ENCODE data around the gene COPB2. TPM values are rescaled to one million over a fixed set of nuclear protein-coding genes. Genes with fewer than 3 reads are reported as not detected.

The COPB2 gene
- total RNA-seq, 1 experiment from 2014 or later = 138 TPM

- TF ChIP-seq EZH2 (IDR thresholded peaks at IDR 0.05; ENCODE audit: borderline replicate concordance, low read depth, low read length, poor library complexity, severe bottlenecking) (no peak), CTCF (conservative IDR thresholded peaks at IDR 0.05; ENCODE audit: low read depth, low read length) (no peak)
- no peaks in the 10 kb centered on the region for H3K36me3 ChIP-seq (ENCODE audit: insufficient read depth, low read length, poor library complexity, severe bottlenecking)
- ChIA-PET CTCF (no interaction called here), POLR2A (ENCODE audit: low non-redundant PET) (no interaction called here)
- no peaks in the 10 kb centered on the region for H3K27me3 ChIP-seq (replicated peaks; ENCODE audit: insufficient read depth, low read depth, low read length, poor library complexity)
- H3K9me3 ChIP-seq (ENCODE audit: low read depth, low read length, poor library complexity, severe bottlenecking) = no peaks in the 10 kb centered on the region
- H3K4me3 ChIP-seq (ENCODE audit: low read depth, low read length, poor library complexity, severe bottlenecking) = no peak overlapping the region
- H3K27ac ChIP-seq (ENCODE audit: low read depth, low read length, poor library complexity, severe bottlenecking) = no peak overlapping the region
- BruUV-seq (replicated peaks) = no TSS peak
- intact Hi-C loops (cut with micrococcal nuclease; ENCODE audit: unreplicated experiment) = no loop called here
- DNase-seq (ENCODE audit: low spot score) = no peak
- no peaks in the 10 kb centered on the region for H3K4me1 ChIP-seq (ENCODE audit: insufficient read depth, low read length, poor library complexity, severe bottlenecking)
Measured at GRCh38 chr3:139312959-139313358, 76.5 kb downstream of the COPB2 start.

GRCh38 chr3:139312416-139312815 lies 77.0 kb downstream of the COPB2 start:
- ChIA-PET CTCF (no interaction called here), POLR2A (ENCODE audit: low non-redundant PET) (no interaction called here)
- Histone ChIP-seq H3K4me1 (ENCODE audit: insufficient read depth, low read length, poor library complexity, severe bottlenecking) (no peaks in the 10 kb centered on the region), H3K27me3 (replicated peaks; ENCODE audit: insufficient read depth, low read depth, low read length, poor library complexity) (no peaks in the 10 kb centered on the region), H3K36me3 (ENCODE audit: insufficient read depth, low read length, poor library complexity, severe bottlenecking) (no peaks in the 10 kb centered on the region), H3K4me3 (ENCODE audit: low read depth, low read length, poor library complexity, severe bottlenecking) (no peak overlapping the region), H3K9me3 (ENCODE audit: low read depth, low read length, poor library complexity, severe bottlenecking) (no peaks in the 10 kb centered on the region), H3K27ac (ENCODE audit: low read depth, low read length, poor library complexity, severe bottlenecking) (no peak overlapping the region)
- intact Hi-C loops (cut with micrococcal nuclease; ENCODE audit: unreplicated experiment) = no loop called here
- no TSS peak for BruUV-seq (replicated peaks)
- no peak for TF ChIP-seq EZH2 (IDR thresholded peaks at IDR 0.05; ENCODE audit: borderline replicate concordance, low read depth, low read length, poor library complexity, severe bottlenecking)
- TF ChIP-seq CTCF (conservative IDR thresholded peaks at IDR 0.05; ENCODE audit: low read depth, low read length) = no peak
- no peak for DNase-seq (ENCODE audit: low spot score)

- DNase-seq (ENCODE audit: low spot score) = no peak
- intact Hi-C loops (cut with micrococcal nuclease; ENCODE audit: unreplicated experiment) = no loop called here
- CTCF ChIA-PET = no interaction called here
- Histone ChIP-seq H3K4me3 (ENCODE audit: low read depth, low read length, poor library complexity, severe bottlenecking) (no peak overlapping the region), H3K27me3 (replicated peaks; ENCODE audit: insufficient read depth, low read depth, low read length, poor library complexity) (no peaks in the 10 kb centered on the region), H3K36me3 (ENCODE audit: insufficient read depth, low read length, poor library complexity, severe bottlenecking) (no peaks in the 10 kb centered on the region), H3K27ac (ENCODE audit: low read depth, low read length, poor library complexity, severe bottlenecking) (no peak overlapping the region), H3K9me3 (ENCODE audit: low read depth, low read length, poor library complexity, severe bottlenecking) (no peaks in the 10 kb centered on the region), H3K4me1 (ENCODE audit: insufficient read depth, low read length, poor library complexity, severe bottlenecking) (no peaks in the 10 kb centered on the region)
- no TSS peak for BruUV-seq (replicated peaks)
- TF ChIP-seq EZH2 (IDR thresholded peaks at IDR 0.05; ENCODE audit: borderline replicate concordance, low read depth, low read length, poor library complexity, severe bottlenecking) = no peak
- TF ChIP-seq CTCF (conservative IDR thresholded peaks at IDR 0.05; ENCODE audit: low read depth, low read length) = no peak
- POLR2A ChIA-PET (ENCODE audit: low non-redundant PET) = no interaction called here
Measured at GRCh38 chr3:139311557-139311956, 77.9 kb downstream of the COPB2 start.

Measured in A673 (cell line).